Measurements from ENCODE around the gene KCNB1. TPM values are rescaled to one million over a fixed set of nuclear protein-coding genes. Genes with fewer than 3 reads are reported as not detected.
A peak's percentile ranks its signal among the peaks of the same experiment; 100 is the strongest.

The KCNB1 gene
- total RNA-seq, 4 donors from 2014 or later = 0.29 to 32.5 (median 7.0) TPM

GRCh38 chr20:49478754-49479689 is 3.4 kb downstream of the KCNB1 start:
- no peak for TF ChIP-seq POLR2A (IDR thresholded peaks at IDR 0.05)
- TF ChIP-seq, protein P1, sequence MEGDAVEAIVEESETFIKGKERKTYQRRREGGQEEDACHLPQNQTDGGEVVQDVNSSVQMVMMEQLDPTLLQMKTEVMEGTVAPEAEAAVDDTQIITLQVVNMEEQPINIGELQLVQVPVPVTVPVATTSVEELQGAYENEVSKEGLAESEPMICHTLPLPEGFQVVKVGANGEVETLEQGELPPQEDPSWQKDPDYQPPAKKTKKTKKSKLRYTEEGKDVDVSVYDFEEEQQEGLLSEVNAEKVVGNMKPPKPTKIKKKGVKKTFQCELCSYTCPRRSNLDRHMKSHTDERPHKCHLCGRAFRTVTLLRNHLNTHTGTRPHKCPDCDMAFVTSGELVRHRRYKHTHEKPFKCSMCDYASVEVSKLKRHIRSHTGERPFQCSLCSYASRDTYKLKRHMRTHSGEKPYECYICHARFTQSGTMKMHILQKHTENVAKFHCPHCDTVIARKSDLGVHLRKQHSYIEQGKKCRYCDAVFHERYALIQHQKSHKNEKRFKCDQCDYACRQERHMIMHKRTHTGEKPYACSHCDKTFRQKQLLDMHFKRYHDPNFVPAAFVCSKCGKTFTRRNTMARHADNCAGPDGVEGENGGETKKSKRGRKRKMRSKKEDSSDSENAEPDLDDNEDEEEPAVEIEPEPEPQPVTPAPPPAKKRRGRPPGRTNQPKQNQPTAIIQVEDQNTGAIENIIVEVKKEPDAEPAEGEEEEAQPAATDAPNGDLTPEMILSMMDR (IDR thresholded peaks at IDR 0.05) = no peak
- Histone ChIP-seq H3K27ac (peak overlapping the region in 1 of 2 donors; percentile 38), H3K4me3 (no peak overlapping the region), H3K4me1 (no peaks in the 10 kb centered on the region), H3K9me3 (no peaks in the 10 kb centered on the region), H3K36me3 (no peaks in the 10 kb centered on the region), H3K27me3 (no peaks in the 10 kb centered on the region)
- intact Hi-C loops (cut with DNase I; ENCODE audit: low total_unique reads) = no loop called here
- no peak for DNase-seq

DNA sequence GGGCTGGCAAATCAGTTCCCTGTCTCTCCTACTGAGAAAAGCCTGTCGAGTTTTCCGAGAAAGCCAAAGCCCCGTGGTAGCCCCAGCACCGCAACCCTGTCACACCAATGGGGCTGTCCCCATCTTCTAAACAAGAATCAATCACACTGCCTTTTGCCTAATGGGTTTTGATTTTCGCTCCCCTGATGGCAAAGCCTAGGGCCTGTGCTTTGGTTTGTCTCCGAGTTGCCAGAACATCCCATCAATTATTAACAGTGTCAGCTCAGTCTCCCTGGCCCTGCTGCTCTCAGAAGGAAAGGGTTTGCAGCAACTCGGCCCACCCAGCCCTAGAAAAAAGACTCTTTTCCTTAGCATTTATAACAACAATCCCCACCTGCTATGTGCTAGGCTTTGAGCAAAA is 4.2 kb downstream of the KCNB1 start:
- no peak for DNase-seq
- no peak overlapping the region for H3K27ac ChIP-seq
- H3K4me3 ChIP-seq = no peak overlapping the region
- H3K36me3 ChIP-seq = no peaks in the 10 kb centered on the region
- H3K9me3 ChIP-seq = no peaks in the 10 kb centered on the region
- H3K27me3 ChIP-seq = no peaks in the 10 kb centered on the region
- intact Hi-C loops (cut with DNase I; ENCODE audit: low total_unique reads) = no loop called here
- TF ChIP-seq, protein P1 (IDR thresholded peaks at IDR 0.05) = no peak
- no peak for TF ChIP-seq POLR2A (IDR thresholded peaks at IDR 0.05)
- no peaks in the 10 kb centered on the region for H3K4me1 ChIP-seq

GRCh38 chr20:49477200-49477599 is 5.3 kb downstream of the KCNB1 start:
- no peaks in the 10 kb centered on the region for H3K9me3 ChIP-seq
- TF ChIP-seq POLR2A (IDR thresholded peaks at IDR 0.05) = no peak
- TF ChIP-seq, protein P1 (IDR thresholded peaks at IDR 0.05) = no peak
- no peak for DNase-seq
- no peaks in the 10 kb centered on the region for H3K27me3 ChIP-seq
- no peaks in the 10 kb centered on the region for H3K36me3 ChIP-seq
- H3K4me1 ChIP-seq = no peaks in the 10 kb centered on the region
- no peak overlapping the region for H3K27ac ChIP-seq
- intact Hi-C loops (cut with DNase I; ENCODE audit: low total_unique reads) = no loop called here
- H3K4me3 ChIP-seq = no peak overlapping the region

DNA sequence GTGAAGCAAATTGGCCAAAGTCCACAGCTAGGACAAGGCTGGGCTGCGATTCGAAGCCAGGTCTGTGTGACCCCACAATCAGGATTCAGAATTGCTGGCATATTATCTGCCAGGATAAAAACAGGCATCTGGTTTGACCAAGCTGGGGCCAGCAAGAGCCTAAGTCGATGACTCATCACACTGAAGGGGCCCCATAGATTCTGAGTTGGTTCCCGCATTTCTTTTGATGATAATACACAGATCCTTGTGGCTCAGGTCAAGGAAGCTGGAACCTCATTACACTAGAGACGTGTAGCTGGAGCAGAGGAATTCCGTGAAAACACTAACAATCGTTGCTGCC is 6.5 kb downstream of the KCNB1 start:
- H3K27ac ChIP-seq = no peak overlapping the region

More for the DNA sequence above, 6.5 kb downstream of the KCNB1 start:
- no peaks in the 10 kb centered on the region for H3K36me3 ChIP-seq
- TF ChIP-seq, protein P1 (IDR thresholded peaks at IDR 0.05) = no peak
- TF ChIP-seq POLR2A (IDR thresholded peaks at IDR 0.05) = no peak
- no peaks in the 10 kb centered on the region for H3K27me3 ChIP-seq
- H3K4me3 ChIP-seq = no peak overlapping the region
- no peaks in the 10 kb centered on the region for H3K9me3 ChIP-seq
- no peak for DNase-seq
- no peaks in the 10 kb centered on the region for H3K4me1 ChIP-seq
- intact Hi-C loops (cut with DNase I; ENCODE audit: low total_unique reads) = no loop called here

Measured in uterus (tissue), 4 donors.